GM12878 (cell line): ENCODE results near the gene NAGA. TPM values are rescaled to one million over a fixed set of nuclear protein-coding genes. Genes with fewer than 3 reads are reported as not detected.

Source experiments
- ATAC-seq: fragments of 200-7000 bp; cut with Tn5 transposase; 3 replicates; pipeline ENCODE4 v1.9.1; 2020; ENCODE audit warnings: mild to moderate bottlenecking, moderate library complexity
- BruUV-seq: library from RNA; stranded (reverse); fragments of 400-500 nt; replicated peaks from 2 replicates; lab custom pipeline; 2021; lab: Mats Ljungman, UMichigan
- CTCF ChIA-PET: fragments of 300-600 bp; sonication (Branson Sonifier 250); formaldehyde crosslinking; extraction: SDS; loops from one replicate; lab custom pipeline; 2021; ENCODE audit warnings: inconsistent platforms; lab: Yijun Ruan, JAX
- POLR2A ChIA-PET: fragments of 350-600 bp; formaldehyde crosslinking; extraction: SDS; loops from one replicate; lab custom pipeline; 2021; ENCODE audit warnings: inconsistent platforms; lab: Charles Lee
- RAD21 ChIA-PET: fragments of 300-600 bp; sonication (Branson Sonifier 250); formaldehyde crosslinking; loops from one replicate; lab custom pipeline; 2023; ENCODE audit warnings: antibody characterized with exemption; ENCODE audit not compliant: unreplicated experiment; lab: Charles Lee
- SMC1A ChIA-PET: fragments of 300-600 bp; sonication (Branson Sonifier 250); formaldehyde crosslinking; loops from one replicate; lab custom pipeline; 2023; ENCODE audit not compliant: unreplicated experiment, uncharacterized antibody; lab: Charles Lee
- DNase-seq: peaks from one replicate; pipeline ENCODE4 v3.0.0-alpha.2; 2011; ENCODE audit warnings: low read depth, low spot score
- FAIRE-seq: peaks from 3 replicates; lab custom pipeline; 2011; peaks lifted over from hg19 to GRCh38; lab: Jason Lieb, UNC
- H2AFZ ChIP-seq: 2 replicates; pipeline ENCODE4 v1.6.0; 2011; ENCODE audit warnings: low read depth, low read length, control low read depth; ENCODE audit not compliant: control insufficient read depth
- H3K27ac ChIP-seq: 2 replicates; pipeline ENCODE4 v1.5.1; 2011; ENCODE audit warnings: control low read depth; ENCODE audit not compliant: control insufficient read depth, insufficient read depth
- H3K27me3 ChIP-seq, 2 experiments: replicated peaks in 1 of 2; 2 replicates each; pipeline versions ENCODE4 v1.6.0 to v1.6.1; 2011; ENCODE audit warnings: low read length in 1 of 2; ENCODE audit not compliant: control insufficient read depth in 2 of 2, insufficient read depth in 2 of 2
- H3K36me3 ChIP-seq, 2 experiments: 2 replicates each; pipeline ENCODE4 v1.5.1; 2011; ENCODE audit warnings: low read length in 1 of 2; ENCODE audit not compliant: control insufficient read depth in 2 of 2, insufficient read depth in 2 of 2
- H3K4me1 ChIP-seq: 2 replicates; pipeline ENCODE4 v1.6.1; 2011; ENCODE audit warnings: mild to moderate bottlenecking, low read length, moderate library complexity, mixed read lengths; ENCODE audit not compliant: control insufficient read depth, insufficient read depth
- H3K4me2 ChIP-seq: 2 replicates; pipeline ENCODE4 v1.6.0; 2011; ENCODE audit warnings: control low read depth; ENCODE audit not compliant: control insufficient read depth, insufficient read depth
- H3K4me3 ChIP-seq: fragments of 200-600 bp; sonication (generic); 2 replicates; pipeline ENCODE4 v1.5.1; 2016
- H3K79me2 ChIP-seq: 2 replicates; pipeline ENCODE4 v1.6.0; 2011; ENCODE audit warnings: low read length; ENCODE audit not compliant: control insufficient read depth, insufficient read depth
- H3K9ac ChIP-seq: 2 replicates; pipeline ENCODE4 v1.8.0; 2011; ENCODE audit warnings: low read length, control low read depth, mixed read lengths; ENCODE audit not compliant: control insufficient read depth, insufficient read depth
- H3K9me3 ChIP-seq: replicated peaks from 3 replicates; pipeline ENCODE4 v1.5.1; 2011; ENCODE audit warnings: mild to moderate bottlenecking, low read length; ENCODE audit not compliant: control insufficient read depth, insufficient read depth
- H4K20me1 ChIP-seq: 2 replicates; pipeline ENCODE4 v1.6.0; 2011; ENCODE audit not compliant: control insufficient read depth, insufficient read depth
- BACH1 ChIP-seq: fragments of 450-650 bp; IDR thresholded peaks from 2 replicates; pipeline ENCODE4 v1.6.1; 2017; ENCODE audit warnings: mild to moderate bottlenecking, borderline replicate concordance
- CREB1 ChIP-seq: IDR thresholded peaks from 2 replicates; pipeline ENCODE4 v1.6.1; 2012; ENCODE audit warnings: low read depth, mild to moderate bottlenecking, inconsistent platforms
- EED ChIP-seq: sonication (generic); IDR thresholded peaks from 2 replicates; pipeline ENCODE4 v1.6.1; 2016; ENCODE audit warnings: antibody characterized with exemption, low read depth
- EGR1 ChIP-seq, 2 experiments: IDR thresholded peaks; 1 replicate in 1 of 2; 2 replicates in 1 of 2; pipeline ENCODE4 v1.6.1; 2011 to 2012; ENCODE audit warnings: low read depth in 2 of 2, low read length in 2 of 2, borderline replicate concordance in 1 of 2, mild to moderate bottlenecking in 1 of 2, moderate library complexity in 1 of 2
- ETV6 ChIP-seq, 2 experiments: fragments of 450-650 bp in 1 of 2; IDR thresholded peaks in 1 of 2; conservative IDR thresholded peaks in 1 of 2; 2 replicates each; pipeline ENCODE4 v1.6.1; 2014; ENCODE audit warnings: antibody characterized with exemption in 1 of 2, borderline replicate concordance in 1 of 2, low read depth in 1 of 2, mild to moderate bottlenecking in 1 of 2, moderate library complexity in 1 of 2
- IKZF2 ChIP-seq, 2 experiments: fragments of 450-650 bp; IDR thresholded peaks; 2 replicates each; pipeline ENCODE4 v1.6.1; 2017; ENCODE audit warnings: mild to moderate bottlenecking in 2 of 2, moderate library complexity in 2 of 2
- NFXL1 ChIP-seq: fragments of 450-650 bp; IDR thresholded peaks from 2 replicates; pipeline ENCODE4 v1.6.1; 2017; ENCODE audit warnings: antibody characterized with exemption, mild to moderate bottlenecking, borderline replicate concordance
- RUNX3 ChIP-seq: IDR thresholded peaks from 2 replicates; pipeline ENCODE4 v1.6.1; 2012; ENCODE audit warnings: low read length, inconsistent platforms
- SPI1 ChIP-seq: IDR thresholded peaks from 2 replicates; pipeline ENCODE4 v1.6.1; 2011; ENCODE audit warnings: low read depth, mild to moderate bottlenecking, low read length, moderate library complexity, borderline replicate concordance; ENCODE audit not compliant: insufficient read depth
- WGBS: methylation state at CpG from one replicate; pipeline ENCODE4 v1.1.6; 2016; ENCODE audit warnings: low lambda C conversion rate; ENCODE audit not compliant: insufficient replicate concordance, insufficient coverage; ENCODE audit errors: missing lambda C conversion rate; 5-methylcytosine and 5-hydroxymethylcytosine counted together
- in situ Hi-C: fragments of 300-500 bp; cut with MboI; formaldehyde crosslinking; loops from 9 replicates; pipeline ENCODE4 v1.14.3; 2018; ENCODE audit warnings: mixed read lengths
- intact Hi-C: fragments of 100-400 bp; cut with micrococcal nuclease; formaldehyde crosslinking; loops from one replicate; pipeline ENCODE4 v1.14.2; 2022; ENCODE audit not compliant: unreplicated experiment
- polyA plus RNA-seq, 11 experiments: library from polyadenylated mRNA; depleted of rRNA in 4 of 11; unstranded in 6 of 11; stranded (reverse) in 5 of 11; fragments of >200 nt; fragmentation: Nextera tagmentation in 4 of 11; fragmentation: Illumina TruSeq in 1 of 11; extraction: Ambion mirVana in 4 of 11; extraction: Trizol in 1 of 11; gene quantifications; 1 replicate in 1 of 11; 2 replicates in 10 of 11; pipeline versions ENCODE4 v1.2.1 to v1.2.3, GENCODE V29; 2011 to 2016; ENCODE audit warnings: inconsistent platforms in 2 of 11, missing spikeins in 2 of 11, low read depth in 1 of 11
- total RNA-seq, 4 experiments: library from RNA; depleted of rRNA in 3 of 4; stranded (reverse); fragments of >200 nt in 3 of 4; fragmentation: Illumina TruSeq in 1 of 4; extraction: Trizol in 1 of 4; gene quantifications; 2 replicates each; pipeline versions ENCODE4 v1.2.1 to v1.2.3, GENCODE V29; 2013 to 2021
- TF ChIP-seq, protein P1 (sequence below): IDR thresholded peaks from 2 replicates; pipeline ENCODE4 v1.6.1; 2012; ENCODE audit warnings: low read depth, low read length, improper control_type of control experiment
- TF ChIP-seq, protein P2 (sequence below): IDR thresholded peaks from 2 replicates; pipeline ENCODE4 v1.6.1; 2011; ENCODE audit warnings: mild to moderate bottlenecking, low read depth, low read length, moderate library complexity; ENCODE audit not compliant: insufficient replicate concordance
- TF ChIP-seq, protein P3 (sequence below): fragments of 450-650 bp; formaldehyde crosslinking; IDR thresholded peaks from 2 replicates; pipeline ENCODE4 v1.5.0; 2022; ENCODE audit warnings: mild to moderate bottlenecking, missing genetic modification characterization
- TF ChIP-seq, protein P4 (sequence below): fragments of 450-650 bp; IDR thresholded peaks from 2 replicates; pipeline ENCODE4 v1.6.1; 2017; ENCODE audit warnings: mild to moderate bottlenecking, moderate library complexity

The NAGA gene
- total and polyA plus RNA-seq, 10 of the 15 experiments (the other 5 are each of a cell fraction or from before 2014, with no cell fraction given), result 9.3 to 46.0 (median 33.2) TPM

GRCh38 chr22:42022162-42022847 is 48.3 kb downstream of the NAGA start:
- no TSS peak for BruUV-seq
- WGBS, result 50% methylated on average over 2 of the region's 2 CpGs
- no peaks in the 10 kb centered on the region for H3K9me3 ChIP-seq
- ChIA-PET POLR2A (interaction anchor here (0.6 kb wide), 2 partner anchors 13 to 445 kb away, joined by 3 read pairs; no protein-coding TSS in a partner anchor), SMC1A (interaction anchor here (0.6 to 0.7 kb wide), 2 partner anchors 47 to 592 kb away, joined by 3 read pairs; no protein-coding TSS in a partner anchor), RAD21 (no interaction called here), CTCF (interaction anchor here (0.6 to 1.4 kb wide), 2 partner anchors 20 to 834 kb away, joined by 3 to 5 read pairs; no protein-coding TSS in a partner anchor)
- intact Hi-C loops (no loop called here), in situ Hi-C loops (no loop called here)
- H3K9ac ChIP-seq, result no peak overlapping the region
- peaks cover 11% of the 10 kb centered on the region for H3K4me1 ChIP-seq
- H2AFZ ChIP-seq, result peak overlapping the region; percentile 25
- H3K27me3 ChIP-seq, result no peaks in the 10 kb centered on the region
- H3K36me3 ChIP-seq, result no peaks in the 10 kb centered on the region
- no peak overlapping the region for H3K4me3 ChIP-seq
- ATAC-seq, result peak; percentile 91
- peak overlapping the region; percentile 51 for H3K27ac ChIP-seq
- peak; percentile 30 for DNase-seq
- FAIRE-seq, result peak; percentile 81
- H4K20me1 ChIP-seq, result no peaks in the 10 kb centered on the region
- H3K79me2 ChIP-seq, result no peaks in the 10 kb centered on the region
- H3K4me2 ChIP-seq, result peak overlapping the region; percentile 38
- no peak for TF ChIP-seq BACH1
- TF ChIP-seq CREB1, result no peak
- TF ChIP-seq EED, result peak; percentile 63; the same call in 1 of the 2 replicates
- TF ChIP-seq SPI1, result peak; percentile 91
- TF ChIP-seq, protein P1, sequence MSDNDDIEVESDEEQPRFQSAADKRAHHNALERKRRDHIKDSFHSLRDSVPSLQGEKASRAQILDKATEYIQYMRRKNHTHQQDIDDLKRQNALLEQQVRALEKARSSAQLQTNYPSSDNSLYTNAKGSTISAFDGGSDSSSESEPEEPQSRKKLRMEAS, result no peak
- TF ChIP-seq, protein P2, sequence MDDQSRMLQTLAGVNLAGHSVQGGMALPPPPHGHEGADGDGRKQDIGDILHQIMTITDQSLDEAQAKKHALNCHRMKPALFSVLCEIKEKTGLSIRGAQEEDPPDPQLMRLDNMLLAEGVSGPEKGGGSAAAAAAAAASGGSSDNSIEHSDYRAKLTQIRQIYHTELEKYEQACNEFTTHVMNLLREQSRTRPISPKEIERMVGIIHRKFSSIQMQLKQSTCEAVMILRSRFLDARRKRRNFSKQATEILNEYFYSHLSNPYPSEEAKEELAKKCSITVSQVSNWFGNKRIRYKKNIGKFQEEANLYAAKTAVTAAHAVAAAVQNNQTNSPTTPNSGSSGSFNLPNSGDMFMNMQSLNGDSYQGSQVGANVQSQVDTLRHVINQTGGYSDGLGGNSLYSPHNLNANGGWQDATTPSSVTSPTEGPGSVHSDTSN, result no peak
- peak; percentile 54 to 69 for TF ChIP-seq IKZF2 (IDR thresholded peaks at IDR 0.05)
- TF ChIP-seq EGR1 (IDR thresholded peaks at IDR 0.05; ENCODE audit: borderline replicate concordance in 1 of 2, low read depth in 2 of 2, low read length in 2 of 2), result no peak
- TF ChIP-seq RUNX3, result peak; percentile 30; the same call in 1 of the 2 replicates
- TF ChIP-seq NFXL1, result no peak
- TF ChIP-seq, protein P3, sequence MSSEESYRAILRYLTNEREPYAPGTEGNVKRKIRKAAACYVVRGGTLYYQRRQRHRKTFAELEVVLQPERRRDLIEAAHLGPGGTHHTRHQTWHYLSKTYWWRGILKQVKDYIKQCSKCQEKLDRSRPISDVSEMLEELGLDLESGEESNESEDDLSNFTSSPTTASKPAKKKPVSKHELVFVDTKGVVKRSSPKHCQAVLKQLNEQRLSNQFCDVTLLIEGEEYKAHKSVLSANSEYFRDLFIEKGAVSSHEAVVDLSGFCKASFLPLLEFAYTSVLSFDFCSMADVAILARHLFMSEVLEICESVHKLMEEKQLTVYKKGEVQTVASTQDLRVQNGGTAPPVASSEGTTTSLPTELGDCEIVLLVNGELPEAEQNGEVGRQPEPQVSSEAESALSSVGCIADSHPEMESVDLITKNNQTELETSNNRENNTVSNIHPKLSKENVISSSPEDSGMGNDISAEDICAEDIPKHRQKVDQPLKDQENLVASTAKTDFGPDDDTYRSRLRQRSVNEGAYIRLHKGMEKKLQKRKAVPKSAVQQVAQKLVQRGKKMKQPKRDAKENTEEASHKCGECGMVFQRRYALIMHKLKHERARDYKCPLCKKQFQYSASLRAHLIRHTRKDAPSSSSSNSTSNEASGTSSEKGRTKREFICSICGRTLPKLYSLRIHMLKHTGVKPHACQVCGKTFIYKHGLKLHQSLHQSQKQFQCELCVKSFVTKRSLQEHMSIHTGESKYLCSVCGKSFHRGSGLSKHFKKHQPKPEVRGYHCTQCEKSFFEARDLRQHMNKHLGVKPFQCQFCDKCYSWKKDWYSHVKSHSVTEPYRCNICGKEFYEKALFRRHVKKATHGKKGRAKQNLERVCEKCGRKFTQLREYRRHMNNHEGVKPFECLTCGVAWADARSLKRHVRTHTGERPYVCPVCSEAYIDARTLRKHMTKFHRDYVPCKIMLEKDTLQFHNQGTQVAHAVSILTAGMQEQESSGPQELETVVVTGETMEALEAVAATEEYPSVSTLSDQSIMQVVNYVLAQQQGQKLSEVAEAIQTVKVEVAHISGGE (CRISPR knock-in tag), result no peak
- TF ChIP-seq ETV6 (conservative IDR thresholded peaks at IDR 0.05 in 1 of 2, IDR thresholded peaks at IDR 0.05 in 1 of 2; ENCODE audit: borderline replicate concordance in 1 of 2, low read depth in 1 of 2), result 0 out of 4 replicates have a peak, but pooled peaks of 1 of the 2 experiments have one; percentile 27
- TF ChIP-seq, protein P4, sequence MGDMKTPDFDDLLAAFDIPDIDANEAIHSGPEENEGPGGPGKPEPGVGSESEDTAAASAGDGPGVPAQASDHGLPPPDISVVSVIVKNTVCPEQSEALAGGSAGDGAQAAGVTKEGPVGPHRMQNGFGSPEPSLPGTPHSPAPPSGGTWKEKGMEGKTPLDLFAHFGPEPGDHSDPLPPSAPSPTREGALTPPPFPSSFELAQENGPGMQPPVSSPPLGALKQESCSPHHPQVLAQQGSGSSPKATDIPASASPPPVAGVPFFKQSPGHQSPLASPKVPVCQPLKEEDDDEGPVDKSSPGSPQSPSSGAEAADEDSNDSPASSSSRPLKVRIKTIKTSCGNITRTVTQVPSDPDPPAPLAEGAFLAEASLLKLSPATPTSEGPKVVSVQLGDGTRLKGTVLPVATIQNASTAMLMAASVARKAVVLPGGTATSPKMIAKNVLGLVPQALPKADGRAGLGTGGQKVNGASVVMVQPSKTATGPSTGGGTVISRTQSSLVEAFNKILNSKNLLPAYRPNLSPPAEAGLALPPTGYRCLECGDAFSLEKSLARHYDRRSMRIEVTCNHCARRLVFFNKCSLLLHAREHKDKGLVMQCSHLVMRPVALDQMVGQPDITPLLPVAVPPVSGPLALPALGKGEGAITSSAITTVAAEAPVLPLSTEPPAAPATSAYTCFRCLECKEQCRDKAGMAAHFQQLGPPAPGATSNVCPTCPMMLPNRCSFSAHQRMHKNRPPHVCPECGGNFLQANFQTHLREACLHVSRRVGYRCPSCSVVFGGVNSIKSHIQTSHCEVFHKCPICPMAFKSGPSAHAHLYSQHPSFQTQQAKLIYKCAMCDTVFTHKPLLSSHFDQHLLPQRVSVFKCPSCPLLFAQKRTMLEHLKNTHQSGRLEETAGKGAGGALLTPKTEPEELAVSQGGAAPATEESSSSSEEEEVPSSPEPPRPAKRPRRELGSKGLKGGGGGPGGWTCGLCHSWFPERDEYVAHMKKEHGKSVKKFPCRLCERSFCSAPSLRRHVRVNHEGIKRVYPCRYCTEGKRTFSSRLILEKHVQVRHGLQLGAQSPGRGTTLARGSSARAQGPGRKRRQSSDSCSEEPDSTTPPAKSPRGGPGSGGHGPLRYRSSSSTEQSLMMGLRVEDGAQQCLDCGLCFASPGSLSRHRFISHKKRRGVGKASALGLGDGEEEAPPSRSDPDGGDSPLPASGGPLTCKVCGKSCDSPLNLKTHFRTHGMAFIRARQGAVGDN, result no peak
